AG09319 (cell line): ENCODE measurements around the gene C2CD4A.

Experiments used
- DNase-seq: peaks from one replicate; pipeline ENCODE4 v3.0.0-alpha.2; 2010; ENCODE audit warnings: low read depth; ENCODE audit errors: extremely low read depth
- TF ChIP-seq, protein P1 (sequence below): IDR thresholded peaks from 2 replicates; pipeline ENCODE4 v1.5.1; 2011; ENCODE audit warnings: low read depth, mild to moderate bottlenecking, inconsistent platforms, low read length, moderate library complexity

C2CD4A gene

DNA sequence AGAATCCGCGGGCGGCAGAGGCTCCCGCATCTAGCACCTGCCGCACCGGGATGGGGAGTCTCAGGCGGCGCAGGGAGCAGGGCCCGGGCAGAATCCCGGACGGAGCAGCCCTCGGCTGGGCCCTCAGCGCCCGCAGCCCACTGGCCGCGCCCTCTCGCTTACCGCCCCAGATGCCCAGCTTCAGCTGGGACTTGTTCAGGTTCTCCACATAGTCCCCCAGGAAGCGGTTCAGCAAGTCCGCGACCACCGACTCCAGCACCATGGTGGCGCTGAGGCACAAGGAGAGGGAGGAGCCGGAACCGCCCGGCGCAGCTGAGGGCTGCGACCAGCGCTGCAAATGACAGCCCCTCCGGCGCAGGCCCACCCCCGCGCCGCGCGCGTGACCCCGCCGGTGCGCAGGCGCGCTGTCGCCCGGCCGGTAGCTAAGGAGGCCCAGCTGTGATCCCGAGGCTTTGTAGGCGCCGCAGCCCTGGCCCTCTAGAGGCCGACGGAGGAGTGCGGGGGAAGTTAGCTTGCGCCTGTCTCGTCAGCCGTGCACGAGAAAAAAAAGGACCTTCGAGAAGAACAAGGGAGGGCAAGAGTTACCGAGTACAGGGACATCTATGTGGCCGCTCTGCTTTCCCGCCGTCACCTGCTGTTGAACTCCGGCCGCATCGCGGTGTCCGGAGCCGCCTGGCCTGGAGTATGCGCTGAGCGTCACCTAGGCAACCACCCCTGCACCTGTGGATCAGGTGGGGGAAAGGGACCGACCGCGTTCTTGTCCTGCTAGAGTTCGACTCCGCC is 6.5 kb upstream of the C2CD4A start, which contains the start of gene VPS13C:
Gene VPS13C, minus strand, starts transcription at position 335 of the 783 bp plus-strand sequence. Its CDS starts 73 bp downstream, at position 262.
- TF ChIP-seq, protein P1, sequence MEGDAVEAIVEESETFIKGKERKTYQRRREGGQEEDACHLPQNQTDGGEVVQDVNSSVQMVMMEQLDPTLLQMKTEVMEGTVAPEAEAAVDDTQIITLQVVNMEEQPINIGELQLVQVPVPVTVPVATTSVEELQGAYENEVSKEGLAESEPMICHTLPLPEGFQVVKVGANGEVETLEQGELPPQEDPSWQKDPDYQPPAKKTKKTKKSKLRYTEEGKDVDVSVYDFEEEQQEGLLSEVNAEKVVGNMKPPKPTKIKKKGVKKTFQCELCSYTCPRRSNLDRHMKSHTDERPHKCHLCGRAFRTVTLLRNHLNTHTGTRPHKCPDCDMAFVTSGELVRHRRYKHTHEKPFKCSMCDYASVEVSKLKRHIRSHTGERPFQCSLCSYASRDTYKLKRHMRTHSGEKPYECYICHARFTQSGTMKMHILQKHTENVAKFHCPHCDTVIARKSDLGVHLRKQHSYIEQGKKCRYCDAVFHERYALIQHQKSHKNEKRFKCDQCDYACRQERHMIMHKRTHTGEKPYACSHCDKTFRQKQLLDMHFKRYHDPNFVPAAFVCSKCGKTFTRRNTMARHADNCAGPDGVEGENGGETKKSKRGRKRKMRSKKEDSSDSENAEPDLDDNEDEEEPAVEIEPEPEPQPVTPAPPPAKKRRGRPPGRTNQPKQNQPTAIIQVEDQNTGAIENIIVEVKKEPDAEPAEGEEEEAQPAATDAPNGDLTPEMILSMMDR = peak; percentile 75
- peak; percentile 75 for DNase-seq

DNA sequence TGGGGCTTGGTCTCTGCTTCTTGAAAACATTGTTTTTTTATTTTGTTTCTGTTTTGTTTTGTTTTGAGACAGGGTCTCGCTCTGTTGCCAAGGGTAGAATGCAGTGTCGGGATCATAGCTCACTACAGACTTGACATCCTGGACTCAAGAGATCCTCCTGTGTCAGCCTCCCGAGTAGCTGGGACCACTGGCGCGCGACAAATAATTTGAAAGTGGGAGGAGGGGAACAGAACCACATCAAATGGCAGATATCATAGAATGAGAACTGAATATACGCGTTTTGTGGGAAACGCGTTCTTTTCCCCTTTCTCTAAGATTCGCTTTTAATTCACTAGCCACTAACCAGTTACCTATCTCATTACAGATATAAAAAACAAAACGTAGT is 5.9 kb upstream of the C2CD4A start:
- no peak for DNase-seq
- TF ChIP-seq, protein P1 = no peak

DNA sequence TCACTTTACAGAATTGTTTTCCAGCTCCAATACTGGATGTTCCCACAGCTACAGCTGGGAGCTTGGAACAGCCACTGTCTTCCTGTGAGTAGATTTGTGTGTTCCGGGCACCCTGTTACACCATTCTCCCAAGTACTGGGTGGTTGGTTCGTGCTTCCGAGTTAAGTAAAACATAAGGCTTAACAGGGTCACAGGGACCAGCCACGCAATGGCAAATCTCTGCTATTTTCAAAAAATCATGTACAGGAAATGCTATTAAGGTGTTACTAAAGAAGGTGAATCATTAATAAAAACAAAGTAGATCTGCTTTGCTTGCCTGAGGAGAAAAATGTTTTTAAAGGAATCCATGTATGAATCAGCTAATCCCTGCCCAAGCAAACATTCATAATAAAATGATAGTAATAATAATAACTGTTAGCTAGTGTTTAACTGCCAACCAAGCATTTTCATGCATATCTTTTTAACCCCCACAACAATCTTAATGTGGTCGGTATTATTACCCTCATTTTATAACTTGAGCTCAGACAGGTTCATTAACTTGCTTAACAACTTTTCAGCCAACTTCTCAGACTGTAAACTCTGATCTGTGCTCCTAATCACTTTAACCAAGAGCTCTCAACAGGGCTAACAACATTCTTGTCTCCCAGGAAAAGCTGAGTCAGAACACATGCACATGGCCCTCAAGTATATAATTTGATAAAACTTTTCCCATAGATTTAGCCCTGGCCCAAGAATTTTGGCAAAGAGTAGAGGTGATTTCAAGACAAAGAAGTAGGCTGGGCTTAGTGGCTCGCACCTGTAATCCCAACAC is 2.7 kb upstream of the C2CD4A start:
- TF ChIP-seq, protein P1 = no peak
- DNase-seq = no peak

DNA sequence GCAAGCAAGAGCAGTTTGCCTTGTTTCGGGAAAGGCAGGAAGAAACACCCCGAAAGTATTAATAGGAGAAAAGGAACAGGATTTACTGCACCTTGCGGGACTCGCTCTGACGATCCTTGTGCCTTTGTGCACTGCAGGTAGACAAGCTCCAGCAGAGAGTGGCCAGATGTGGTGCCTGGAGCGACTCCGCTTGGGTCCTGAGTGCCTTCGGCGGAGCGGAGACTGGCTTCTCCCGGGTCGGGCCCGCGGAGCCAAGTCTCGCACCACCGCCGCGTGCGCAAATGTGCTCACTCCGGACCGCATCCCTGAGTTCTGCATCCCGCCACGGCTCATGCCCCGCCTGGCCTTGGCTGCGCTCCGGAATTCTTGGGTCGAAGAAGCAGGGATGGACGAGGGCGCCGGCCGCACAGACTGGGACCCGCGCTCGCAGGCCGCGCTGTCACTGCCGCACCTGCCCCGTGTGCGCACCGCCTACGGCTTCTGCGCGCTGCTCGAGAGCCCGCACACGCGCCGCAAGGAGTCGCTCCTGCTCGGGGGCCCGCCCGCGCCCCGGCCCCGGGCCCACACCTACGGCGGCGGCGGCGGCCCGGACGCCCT is 769 bp downstream of the C2CD4A start:
- no peak for DNase-seq

DNA sequence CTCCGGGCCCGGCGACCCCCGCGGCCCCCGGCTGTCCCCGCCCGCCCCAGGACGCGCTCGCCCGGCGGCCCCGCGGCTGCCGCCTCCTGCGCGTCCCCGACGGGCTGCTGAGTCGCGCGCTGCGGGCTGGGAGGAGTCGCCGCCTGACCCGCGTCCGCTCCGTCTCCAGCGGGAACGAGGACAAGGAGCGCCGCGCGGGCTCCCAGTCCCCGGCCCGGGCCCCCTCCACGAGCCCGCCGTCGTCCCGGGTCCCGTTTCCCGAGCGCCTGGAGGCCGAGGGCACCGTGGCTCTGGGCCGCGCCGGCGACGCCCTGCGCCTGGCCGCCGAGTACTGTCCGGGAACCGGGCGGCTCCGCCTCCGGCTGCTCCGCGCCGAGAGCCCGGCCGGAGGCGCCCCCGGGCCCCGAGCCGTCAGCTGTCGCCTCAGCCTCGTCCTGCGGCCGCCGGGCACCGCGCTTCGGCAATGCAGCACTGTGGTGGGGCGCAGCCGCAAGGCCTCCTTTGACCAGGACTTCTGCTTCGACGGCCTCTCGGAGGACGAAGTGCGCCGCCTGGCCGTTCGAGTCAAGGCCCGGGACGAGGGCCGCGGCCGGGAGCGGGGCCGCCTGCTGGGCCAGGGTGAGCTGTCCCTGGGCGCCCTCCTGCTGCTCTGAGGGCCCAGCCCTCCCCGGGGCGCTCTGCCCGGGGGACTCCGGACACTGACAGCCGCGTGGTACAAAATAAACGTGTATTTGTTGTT is 1.5 kb downstream of the C2CD4A start:
- no peak for DNase-seq
- TF ChIP-seq, protein P1 = no peak

More for the DNA sequence above, 769 bp downstream of the C2CD4A start:
- TF ChIP-seq, protein P1 = no peak

DNA sequence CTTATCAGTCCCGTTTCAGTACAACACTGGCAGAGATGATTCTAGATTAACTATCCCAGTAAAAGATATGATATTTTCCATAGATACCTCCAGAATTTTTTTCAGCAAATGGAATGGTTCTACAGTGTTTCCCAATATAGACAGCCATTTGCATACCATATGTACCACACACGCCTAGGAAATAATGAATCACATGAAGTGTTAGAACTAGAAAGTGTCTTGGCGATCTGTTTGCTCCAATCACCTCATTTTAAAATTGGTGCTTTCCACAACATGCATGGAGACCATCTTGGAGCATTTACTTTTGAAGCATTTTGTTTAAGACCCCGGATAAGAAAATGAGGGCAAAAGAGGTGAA is 2.0 kb downstream of the C2CD4A start:
- no peak for DNase-seq
- TF ChIP-seq, protein P1 = no peak
